ENCODE data around the gene MYO1D.

Gene MYO1D

DNA sequence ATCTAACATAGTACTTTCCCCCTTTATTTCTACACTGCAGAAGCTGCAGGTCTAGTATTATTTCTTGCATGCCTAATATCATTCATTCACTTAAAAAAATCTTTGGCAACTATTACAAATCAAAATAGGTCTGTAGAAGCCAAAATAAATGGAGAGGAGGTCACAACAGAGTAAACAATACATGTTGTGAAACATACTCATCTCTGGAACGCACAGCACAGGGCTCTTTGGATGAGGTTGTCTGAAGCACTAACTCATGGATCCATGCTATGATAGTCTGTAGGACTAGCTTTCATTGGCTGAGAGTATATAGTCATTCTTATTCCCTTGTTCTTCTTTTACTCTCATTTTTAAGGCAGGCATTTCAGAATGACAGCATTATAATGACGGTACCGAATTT lies 21.3 kb downstream of the MYO1D start:
- no peak for DNase-seq (ENCODE audit: low spot score)

GRCh38 chr17:32854832-32855389 lies 22.0 kb downstream of the MYO1D start:
- no peak for DNase-seq (ENCODE audit: low spot score)

DNA sequence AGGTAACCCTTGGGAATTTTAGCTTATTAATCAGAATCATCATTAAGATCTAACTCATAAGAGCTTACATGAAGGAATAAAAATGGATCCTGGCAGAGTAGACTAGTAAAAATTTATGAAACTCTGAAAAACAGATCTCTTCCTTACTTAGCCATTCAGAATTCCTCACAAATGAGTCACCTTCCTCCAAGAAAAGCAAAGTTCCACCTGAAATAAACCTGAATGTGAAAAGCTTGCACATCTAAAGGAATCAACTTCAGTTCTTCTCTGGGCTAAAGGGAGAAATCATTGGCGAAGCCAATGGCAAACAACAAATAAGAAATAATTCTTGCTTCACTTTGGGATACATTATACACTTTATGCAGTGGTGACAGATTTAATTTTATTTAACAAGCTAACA lies 22.7 kb downstream of the MYO1D start:
- DNase-seq (ENCODE audit: low spot score), result no peak

GRCh38 chr17:32852811-32853210 lies 24.1 kb downstream of the MYO1D start:
- DNase-seq (ENCODE audit: low spot score), result no peak

DNA sequence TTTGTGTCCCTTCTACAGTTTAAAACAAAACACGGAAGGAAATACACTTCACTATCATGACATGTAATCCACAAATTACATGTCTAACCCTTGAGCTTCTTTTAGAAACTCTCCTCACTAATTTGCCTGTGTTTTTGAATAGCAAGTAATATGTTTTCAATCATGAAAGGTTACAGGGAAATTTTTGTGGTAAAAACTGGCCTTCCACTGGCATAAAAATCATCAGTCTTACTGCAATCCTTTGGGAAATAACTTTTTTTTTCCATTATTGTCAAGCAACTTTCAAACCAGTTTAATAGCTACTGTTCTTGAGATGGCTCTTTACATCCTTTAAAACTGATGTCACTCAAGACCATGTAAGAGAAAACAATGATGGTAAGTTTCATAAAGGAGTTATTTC lies 27.0 kb downstream of the MYO1D start:
- no peak for DNase-seq (ENCODE audit: low spot score)

DNA sequence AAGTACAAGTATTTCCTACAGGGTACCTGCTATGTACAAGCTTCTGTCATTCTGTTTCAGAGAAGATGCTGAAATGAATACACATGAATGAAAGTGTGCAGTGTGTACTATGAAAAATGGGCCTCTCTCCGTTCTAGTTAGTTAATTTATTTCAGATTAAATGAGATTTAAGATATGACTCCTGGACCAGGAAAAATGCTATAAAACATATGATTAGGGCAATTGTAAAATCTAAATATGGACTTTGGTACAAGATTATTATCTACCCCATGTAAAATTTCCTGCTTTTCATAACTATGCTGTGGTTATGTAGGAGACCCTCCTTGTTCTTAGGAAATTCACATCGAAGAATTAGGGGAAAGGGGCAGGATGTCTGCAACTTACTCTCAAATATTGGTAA lies 28.9 kb downstream of the MYO1D start:
- DNase-seq (ENCODE audit: low spot score), result no peak

- no peak for DNase-seq (ENCODE audit: low spot score)
These were observed 30.8 kb downstream of the MYO1D start for GRCh38 chr17:32846143-32846542.

- no peak for DNase-seq (ENCODE audit: low spot score)
These were observed 36.7 kb downstream of the MYO1D start for GRCh38 chr17:32840241-32840640.

DNA sequence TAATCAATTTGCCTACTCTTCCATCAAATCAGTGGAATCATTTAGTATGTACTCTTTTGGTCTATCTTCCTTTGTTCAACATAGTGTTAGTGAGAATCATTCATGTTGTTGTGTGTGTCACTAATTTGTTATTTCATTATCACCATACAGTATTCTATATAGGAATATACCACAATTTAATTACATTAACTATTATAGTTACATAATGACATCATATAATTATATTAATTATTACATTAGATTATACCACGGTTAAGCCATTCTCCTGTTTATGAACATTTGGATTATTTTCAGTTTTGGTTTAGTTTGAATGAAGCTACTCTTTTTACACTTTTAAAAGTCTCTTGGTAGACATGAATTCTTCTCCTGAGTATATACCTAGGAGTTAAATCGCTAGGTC lies 40.4 kb downstream of the MYO1D start:
- DNase-seq (ENCODE audit: low spot score), result no peak

- no peak for DNase-seq (ENCODE audit: low spot score)
These were observed 41.6 kb downstream of the MYO1D start for GRCh38 chr17:32835291-32835761.

DNA sequence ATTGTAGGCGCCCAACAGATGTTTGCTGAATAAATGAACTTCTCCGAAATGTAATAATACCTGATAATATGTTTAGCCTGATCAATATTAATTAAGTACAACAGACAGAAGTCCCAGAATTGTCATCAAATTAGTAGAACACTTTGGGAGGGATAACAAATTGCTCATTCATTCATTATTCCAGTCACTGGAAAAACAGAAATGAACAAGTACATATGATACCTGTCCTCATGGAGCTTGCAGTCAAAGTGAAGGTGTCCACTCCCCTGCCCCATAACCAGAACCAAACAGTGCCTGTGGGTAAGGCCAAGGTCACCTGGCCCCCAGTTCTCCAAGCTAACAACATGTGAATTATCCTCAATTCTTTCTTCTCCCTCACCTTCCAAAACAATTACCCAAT lies 42.8 kb downstream of the MYO1D start:
- no peak for DNase-seq (ENCODE audit: low spot score)

- DNase-seq (ENCODE audit: low spot score), result no peak
These were observed 43.4 kb downstream of the MYO1D start for GRCh38 chr17:32833526-32833925.

GRCh38 chr17:32833076-32833475 lies 43.8 kb downstream of the MYO1D start:
- no peak for DNase-seq (ENCODE audit: low spot score)

- no peak for DNase-seq (ENCODE audit: low spot score)
These were observed 45.2 kb downstream of the MYO1D start for GRCh38 chr17:32831627-32832243.

DNA sequence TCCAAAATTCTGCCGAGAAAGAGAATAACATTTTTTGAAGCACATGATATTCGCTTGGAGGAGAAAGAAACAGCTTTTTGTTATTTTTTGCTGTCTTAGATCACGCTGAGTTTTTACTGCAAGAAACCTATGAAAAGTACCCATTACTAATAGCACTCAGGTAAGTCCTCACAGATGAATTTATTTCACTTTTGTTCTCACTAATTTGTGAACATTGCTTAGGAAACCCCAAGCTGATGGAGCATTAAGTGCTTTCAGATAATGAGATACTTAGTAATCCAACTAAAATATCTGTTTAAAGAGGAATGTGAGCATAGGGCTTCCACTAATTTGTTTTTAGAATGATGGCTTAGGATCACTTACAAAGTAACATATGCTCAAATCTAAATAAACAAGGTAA lies 45.7 kb downstream of the MYO1D start:
- no peak for DNase-seq (ENCODE audit: low spot score)

- no peak for DNase-seq (ENCODE audit: low spot score)
These were observed 48.1 kb downstream of the MYO1D start for GRCh38 chr17:32828822-32829221.

DNA sequence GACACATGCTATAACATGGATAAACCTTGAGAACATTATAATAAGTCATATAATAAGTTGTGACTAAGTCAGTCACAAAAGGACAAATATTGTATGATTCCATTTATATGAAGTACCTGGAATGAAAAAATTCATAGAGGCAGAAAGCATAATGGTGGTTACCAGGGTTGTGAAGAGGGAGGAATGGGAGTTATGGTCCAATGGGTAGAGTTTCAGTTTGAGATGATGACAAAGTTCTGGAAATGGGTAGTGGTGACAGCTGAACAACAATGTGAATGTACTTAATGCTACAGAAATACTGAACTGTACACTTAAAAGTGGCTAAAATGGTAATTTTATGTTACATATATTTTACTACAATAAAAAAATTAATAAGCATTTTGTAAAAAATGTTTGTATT lies 49.7 kb downstream of the MYO1D start:
- no peak for DNase-seq (ENCODE audit: low spot score)

DNA sequence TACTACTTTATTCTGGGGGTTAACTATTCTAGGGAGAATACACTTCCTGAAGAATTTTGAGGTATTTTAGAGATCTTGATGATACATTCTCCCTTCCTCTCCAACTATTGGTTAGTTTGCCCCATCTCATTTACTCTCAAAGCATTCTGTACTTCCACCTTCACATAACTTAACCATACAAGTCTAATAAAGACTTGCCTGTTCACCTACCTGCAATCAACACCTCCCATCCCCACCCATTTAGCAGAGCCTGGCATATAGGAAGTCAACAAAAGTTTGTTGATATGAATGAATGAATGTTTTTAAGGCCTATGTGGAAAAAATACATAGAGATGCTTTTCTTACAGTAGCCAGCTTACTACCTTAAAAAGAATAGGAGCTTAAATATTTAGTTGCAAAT lies 50.8 kb downstream of the MYO1D start:
- DNase-seq (ENCODE audit: low spot score), result no peak

- DNase-seq (ENCODE audit: low spot score), result no peak
These were observed 52.6 kb downstream of the MYO1D start for GRCh38 chr17:32824334-32824733.

- DNase-seq (ENCODE audit: low spot score), result no peak
These were observed 53.9 kb downstream of the MYO1D start for GRCh38 chr17:32822996-32823395.

DNA sequence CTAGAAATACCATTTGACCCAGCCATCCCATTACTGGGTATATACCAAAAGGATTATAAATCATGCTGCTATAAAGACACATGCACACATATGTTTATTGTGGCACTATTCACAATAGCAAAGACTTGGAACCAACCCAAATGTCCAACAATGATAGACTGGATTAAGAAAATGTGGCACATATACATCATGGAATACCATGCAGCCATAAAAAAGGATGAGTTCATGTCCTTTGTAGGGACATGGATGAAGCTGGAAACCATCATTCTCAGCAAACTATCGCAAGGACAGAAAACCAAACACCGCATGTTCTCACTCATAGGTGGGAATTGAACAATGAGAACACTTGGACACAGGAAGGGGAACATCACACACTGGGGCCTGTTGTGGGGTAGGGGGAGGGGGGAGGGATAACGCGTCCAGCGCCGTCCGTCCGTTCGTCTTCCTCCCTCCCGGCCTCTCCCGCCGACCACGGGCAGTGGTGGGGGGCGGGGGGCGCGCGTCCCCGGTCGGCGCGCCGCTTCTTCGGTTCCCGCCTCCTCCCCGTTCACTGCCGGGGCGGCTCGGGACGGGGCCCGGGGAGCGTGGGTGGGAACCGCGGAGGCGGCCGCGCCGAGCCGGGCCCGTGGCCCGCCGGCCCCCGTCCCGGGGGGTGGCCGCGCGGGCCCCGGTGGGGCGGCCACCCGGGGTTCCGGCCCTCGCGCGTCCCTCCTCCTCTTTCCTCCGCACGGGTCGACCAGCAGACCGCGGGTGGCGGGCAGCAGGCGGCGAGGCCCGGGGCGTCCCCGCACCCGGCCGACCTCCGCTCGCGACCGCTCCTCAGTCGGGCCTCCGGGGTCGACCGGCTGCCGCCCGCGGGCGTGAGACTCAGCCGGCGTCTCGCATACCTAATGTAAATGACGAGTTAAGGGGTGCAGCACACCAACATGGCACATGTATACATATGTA lies 54.7 kb downstream of the MYO1D start:
- DNase-seq (ENCODE audit: low spot score), result peak; percentile 52

- no peak for DNase-seq (ENCODE audit: low spot score)
These were observed 56.5 kb downstream of the MYO1D start for GRCh38 chr17:32820440-32820839.

DNA sequence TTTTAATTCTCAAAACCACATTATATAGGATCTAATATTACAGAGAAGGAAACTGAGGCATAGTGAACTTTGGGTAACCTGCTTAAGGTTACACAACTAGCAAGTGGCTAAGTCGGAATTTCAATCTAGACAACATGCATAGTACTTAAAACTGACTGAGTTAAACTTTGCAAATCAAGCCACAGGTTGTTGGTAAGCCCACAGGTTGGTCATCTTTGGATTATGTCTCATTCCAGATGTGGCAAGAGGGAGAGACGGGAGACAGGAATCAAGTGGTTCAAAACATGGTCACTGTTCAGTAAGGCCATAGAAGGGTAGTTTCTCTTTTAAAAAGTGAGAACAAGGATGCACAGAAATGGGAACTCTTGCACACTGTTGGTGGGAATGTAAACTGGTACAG lies 57.1 kb downstream of the MYO1D start:
- DNase-seq (ENCODE audit: low spot score), result no peak
